Activated T-cell treated with anti-CD3 and anti-CD28 coated beads for 1 hour (primary cell): ENCODE measurements around the gene CUEDC1.
"Not testable (repeated sequence)": the region's sequence is repeated elsewhere in the genome, so short reads cannot be mapped to it uniquely, and the experiment has no call there.

Experiments used
- DNase-seq: peaks from one replicate; pipeline ENCODE4 v3.0.0-alpha.2; 2020; ENCODE audit warnings: low read depth

CUEDC1 gene

DNA sequence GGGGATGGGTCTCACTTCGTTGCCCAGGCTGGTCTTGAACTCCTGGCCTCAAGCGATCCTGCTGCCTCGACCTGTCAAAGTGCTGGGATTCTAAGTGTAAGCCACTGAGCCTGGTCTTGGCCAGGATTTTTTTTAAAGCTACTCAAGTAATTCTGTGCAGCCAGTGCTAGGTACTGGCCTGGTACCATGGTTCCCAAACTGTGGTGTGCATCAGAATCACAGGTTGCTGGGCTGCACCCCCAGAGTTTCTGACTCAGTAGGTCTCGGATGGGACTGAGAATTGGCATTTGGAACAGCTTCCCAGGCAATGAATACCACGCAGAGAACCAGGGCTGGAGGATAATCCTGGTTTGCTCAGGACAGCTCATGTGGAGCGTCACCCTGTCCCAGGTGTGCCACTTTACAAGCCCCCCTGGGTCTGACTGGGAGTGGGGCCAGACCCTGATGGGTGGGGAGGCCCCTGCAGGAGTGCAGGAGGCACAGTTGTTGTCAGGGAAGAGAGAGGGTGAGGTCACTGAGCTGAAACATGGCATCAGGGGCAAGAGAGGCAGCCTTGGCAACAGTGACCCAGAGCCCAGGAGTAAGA, 94.7 kb downstream of the CUEDC1 start:
- no peak for DNase-seq

- no peak for DNase-seq
Observed at GRCh38 chr17:57859601-57860413, 95.4 kb downstream of the CUEDC1 start.

DNA sequence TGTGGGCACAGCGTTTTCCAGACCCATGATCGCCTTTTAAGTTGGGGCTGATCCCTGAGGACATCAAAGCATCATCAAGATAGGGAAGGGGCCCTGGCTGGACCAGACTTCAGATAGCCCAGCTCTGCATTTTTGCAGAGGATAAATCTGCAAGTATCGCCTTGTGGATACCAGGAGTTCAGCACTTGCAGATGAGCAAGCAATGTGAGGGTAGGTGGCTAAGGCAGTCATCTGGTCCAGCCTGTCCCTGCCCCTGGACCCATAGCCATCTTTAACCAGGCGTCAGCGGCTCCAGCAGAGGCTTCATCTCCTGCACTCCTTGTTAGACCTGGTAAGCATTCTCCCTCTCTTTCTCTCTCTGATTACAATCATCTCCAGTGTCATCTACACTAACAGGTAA, 96.4 kb downstream of the CUEDC1 start:
- no peak for DNase-seq

DNA sequence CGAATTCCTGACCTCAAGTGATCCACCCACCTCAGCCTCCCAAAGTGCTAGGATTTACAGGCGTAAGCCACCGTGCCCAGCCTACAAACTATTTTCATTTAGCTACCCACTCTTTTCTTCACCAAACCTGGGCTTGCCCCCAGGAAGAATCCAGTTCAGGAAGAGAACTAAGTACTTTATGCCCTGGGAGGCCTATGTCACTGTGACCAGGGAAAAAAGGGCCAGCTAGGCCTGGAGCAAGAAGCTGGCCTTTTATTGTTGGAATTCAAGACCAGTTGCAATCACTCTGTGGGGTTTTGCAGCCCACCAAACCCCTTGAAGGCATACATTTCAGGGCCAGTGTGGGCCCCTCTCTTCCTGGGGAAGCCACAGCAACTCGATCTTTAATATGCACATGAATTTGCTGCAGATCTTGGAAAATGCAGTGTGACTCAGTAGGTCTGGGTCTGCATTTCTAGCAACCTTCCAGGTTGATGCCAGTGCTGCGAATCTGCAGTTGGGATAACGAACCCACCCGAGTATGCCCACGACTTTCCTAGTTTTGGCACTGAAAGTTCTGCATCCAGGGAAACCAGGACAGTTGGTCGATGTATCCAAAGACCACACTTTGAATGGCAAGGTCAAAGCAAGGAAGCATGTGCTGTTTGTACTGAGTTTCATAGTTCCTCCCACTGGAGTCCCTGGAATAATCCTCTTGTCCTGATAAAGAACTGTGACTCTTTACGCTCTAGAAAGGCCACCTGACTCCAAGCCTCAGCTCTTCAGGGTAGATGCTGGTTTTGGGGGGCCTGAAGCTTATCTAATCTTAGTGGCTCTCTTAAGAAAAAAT, 98.2 kb downstream of the CUEDC1 start:
- DNase-seq = no peak

DNA sequence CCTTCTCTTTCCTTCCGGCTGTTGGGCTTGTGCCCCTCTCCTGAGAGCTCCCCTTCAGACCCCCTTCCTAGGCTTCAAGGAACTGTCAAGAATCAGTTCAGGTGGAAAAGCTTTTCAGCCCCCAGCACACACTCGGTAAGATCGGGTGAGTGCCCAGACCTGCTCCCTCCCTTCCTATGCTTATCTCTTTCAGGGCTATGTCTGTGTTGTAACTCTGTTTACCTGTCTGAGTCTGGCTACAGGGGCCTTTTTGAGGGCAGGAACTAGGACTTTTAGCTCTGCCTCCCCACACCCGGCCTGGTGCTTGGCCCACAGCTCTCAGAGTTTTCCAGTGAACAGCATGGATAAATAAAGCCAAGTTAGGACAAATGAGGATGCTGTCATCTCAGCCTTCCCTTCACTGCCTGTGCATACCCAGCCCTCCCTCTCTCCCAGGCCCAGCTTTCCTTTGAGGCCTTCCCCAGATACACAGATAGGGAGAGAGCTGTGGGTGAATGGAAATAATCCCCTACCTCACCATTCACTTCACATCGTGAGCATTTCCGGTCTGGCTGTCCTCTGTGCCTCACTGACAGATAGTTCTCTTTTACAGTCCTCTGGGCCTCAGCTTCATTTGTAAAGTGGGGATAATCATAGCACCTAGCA, 99.7 kb downstream of the CUEDC1 start:
- DNase-seq = no peak

DNA sequence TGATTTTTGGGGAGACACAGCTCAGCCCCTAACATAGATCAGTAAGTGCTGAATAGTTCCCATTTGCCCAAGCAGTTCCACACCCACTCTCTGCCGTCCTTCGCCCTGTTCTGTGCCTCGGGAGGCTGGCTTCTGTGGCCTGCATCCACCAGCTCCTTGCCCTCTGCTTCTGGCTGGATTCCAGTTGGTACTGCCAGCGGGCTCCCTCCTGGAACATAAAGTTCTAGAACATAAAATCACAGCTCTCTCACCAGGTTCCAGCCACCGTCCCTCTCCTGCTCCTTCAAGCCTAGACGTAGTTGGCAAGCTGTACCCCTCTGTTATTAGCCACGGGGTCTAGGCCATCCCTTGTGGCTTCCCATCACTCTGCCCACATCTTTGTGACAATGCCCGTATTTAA, 101.5 kb downstream of the CUEDC1 start:
- DNase-seq = no peak

DNA sequence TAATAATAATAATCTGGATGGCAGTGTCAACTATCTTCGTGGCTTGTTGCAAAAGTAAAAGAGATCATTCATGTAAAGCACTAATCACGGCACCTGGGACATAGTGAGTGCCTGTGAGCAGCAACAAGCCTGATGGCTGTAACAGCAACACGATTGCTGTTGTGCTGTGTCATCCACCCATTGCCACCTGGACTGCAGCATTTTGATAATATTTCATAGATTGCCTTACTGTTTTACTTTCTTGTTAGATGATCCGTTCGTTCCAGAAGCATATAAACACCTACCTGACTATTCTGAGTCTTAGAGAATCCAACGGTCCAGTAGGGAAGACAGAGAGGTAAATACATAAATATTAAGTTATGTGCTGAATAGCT, 102.3 kb downstream of the CUEDC1 start:
- no peak for DNase-seq

DNA sequence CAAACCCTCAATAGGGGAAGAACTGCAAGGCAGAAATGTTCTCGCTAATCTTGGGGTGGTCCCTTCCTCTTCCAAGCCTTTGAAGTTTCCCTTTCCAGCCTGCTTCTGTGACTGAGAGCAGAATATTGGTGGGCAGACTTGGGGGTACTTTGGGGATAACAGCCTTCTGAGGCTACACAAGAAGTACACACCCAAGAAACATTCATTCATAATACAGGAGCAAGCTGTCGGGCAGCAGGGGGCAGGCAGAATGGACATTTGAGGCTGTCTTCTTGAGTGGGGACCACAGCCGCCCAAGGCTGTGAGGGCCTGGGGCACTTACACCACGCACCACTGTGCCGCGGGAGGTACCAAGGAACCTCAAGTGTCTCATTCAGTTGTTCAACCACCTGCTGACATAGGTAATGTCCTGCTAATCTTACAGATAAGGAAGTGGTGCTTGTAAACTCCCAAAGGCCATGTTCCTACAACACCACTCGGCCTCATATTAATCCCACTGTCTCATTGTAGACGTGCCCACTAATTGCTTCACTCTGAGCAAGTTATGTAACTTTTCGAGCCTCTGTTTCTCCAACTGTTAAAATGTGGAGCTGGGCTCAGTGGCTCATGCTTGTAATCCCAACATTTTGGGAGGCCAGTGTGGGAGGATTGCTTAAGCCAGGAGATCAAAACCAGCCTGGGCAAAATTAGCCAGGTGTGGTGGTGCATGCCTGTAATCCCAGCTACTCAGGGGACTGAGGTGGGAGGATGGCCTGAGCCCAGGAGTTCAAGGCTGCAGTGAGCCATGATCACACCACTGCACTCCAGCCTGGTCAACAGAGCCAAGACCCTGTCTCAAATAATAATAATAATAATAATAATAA, 102.9 kb downstream of the CUEDC1 start:
- DNase-seq = no peak

- peak; percentile 90 for DNase-seq
Observed at GRCh38 chr17:57849874-57850754, 105.1 kb downstream of the CUEDC1 start, which contains the start of gene MRPS23. MRPS23 (minus strand) TSS chr17:57850044; CDS start chr17:57850010, 34 bp downstream.

DNA sequence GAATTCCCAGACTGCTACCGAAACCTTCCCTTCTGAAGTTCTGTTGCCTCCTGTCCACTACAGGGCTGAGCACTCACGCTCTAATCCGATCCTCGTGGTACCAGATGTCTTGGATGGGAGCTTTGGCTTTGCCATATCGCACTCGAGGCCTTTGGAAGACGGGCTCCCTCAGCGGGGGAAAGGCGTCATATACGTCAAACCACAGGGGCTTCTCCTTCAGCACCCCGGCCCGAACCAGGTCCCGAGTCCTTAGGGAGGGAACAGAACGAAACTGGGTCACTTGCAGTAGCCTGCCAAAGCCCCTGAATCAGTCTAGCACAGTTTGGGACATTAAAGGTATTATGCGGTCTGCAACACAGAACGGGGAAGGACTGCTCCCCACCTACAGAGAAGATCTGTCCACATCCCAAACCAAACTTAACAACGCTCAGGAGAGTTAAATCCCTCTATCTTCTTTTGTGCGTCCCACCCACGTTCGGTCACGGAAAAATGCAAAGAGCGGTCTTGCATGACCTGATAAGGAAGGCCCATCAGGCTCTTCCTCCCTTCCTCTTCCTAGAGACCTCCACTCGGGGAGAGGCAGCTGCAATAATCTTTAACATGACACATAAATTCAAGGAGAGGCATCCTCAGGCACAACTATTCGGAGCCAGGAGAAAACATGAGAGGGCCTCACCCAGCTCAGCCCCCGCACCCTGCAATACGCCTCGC, 105.9 kb downstream of the CUEDC1 start:
- DNase-seq = no peak

GRCh38 chr17:57846056-57846945, 108.9 kb downstream of the CUEDC1 start:
- DNase-seq = not testable (repeated sequence)

DNA sequence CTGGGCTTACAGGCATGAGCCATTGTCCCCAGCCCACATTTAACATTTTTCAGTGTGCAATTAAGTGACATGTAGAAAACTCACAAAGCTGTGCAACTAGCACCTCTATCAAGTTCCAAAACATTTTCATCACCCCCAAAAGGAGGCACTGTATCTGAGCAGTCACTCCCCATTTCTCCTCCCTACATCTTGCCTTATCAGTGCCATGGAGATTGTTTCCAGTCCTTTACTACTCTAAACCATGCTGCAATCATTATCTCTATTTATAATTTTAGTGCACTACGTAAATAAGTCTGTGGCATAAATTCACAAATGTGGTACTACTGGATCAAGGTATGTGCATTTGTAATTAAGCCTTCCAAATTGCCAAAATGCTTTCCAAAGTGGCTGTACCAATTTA, 112.9 kb downstream of the CUEDC1 start:
- no peak for DNase-seq

- DNase-seq = no peak
Observed at GRCh38 chr17:57839571-57839923, 115.7 kb downstream of the CUEDC1 start.

DNA sequence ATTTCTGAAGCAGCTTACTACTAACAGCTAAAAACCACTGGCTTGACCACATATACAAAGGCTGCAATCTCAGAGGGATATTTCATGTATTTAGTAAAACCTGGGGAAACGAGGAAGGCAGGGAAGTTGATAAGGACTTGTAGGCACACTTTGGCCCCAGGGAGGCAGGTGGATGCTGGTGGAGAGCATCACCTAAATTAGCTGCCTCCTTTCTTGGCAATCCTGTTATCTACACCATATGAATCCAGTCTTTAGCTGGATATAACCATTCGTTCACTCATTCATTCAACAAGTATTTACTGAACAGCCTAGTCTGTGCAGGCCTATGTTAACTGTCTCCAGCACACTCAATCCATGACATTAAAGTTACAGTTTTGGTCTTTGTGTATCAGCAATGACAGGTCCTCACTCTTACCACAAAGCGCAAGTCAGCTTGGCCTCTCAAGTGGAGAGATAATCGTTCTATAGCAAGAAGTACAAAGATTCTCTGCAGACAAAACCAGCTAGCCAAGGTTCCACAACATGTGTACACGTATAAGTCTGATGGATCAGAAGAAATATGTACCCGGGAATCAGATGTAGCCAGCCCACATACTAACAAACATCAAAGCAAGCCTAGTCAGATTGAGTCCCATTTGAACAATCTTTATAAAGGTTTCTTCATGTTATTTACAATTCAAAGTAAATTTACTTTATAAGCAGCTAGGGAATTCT, 116.2 kb downstream of the CUEDC1 start:
- DNase-seq = no peak

- no peak for DNase-seq
Observed at GRCh38 chr17:57838453-57838852, 116.8 kb downstream of the CUEDC1 start.

DNA sequence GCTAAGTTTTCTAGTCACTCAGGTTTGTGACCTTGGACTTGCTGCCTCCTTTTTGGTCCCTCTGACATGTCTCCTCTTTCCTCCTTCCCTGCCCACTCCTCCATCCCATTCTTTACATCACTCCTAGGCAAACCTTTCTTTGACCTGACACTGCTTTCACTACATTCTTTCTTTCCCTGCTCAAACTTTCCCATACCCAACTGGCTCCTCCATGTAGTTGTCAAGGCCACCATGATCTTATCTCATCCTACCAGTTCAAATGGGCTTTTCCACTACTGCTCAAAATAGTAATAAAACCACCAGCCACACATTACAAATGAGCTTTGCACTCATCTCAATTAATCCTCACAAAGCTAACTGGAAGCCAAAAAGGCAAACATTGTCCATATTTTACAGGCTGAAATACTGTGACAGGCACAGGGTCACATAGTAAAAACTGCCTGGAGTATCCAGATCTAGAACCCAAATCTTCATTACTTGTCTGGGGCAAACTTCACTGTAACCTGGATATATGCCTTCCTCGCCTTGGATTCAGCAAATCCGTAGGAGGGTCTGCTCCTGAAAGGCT, 119.8 kb downstream of the CUEDC1 start:
- DNase-seq = no peak

- no peak for DNase-seq
Observed at GRCh38 chr17:57834146-57834741, 121.0 kb downstream of the CUEDC1 start.
